ENCODE data around the gene MN1.

Gene MN1

DNA sequence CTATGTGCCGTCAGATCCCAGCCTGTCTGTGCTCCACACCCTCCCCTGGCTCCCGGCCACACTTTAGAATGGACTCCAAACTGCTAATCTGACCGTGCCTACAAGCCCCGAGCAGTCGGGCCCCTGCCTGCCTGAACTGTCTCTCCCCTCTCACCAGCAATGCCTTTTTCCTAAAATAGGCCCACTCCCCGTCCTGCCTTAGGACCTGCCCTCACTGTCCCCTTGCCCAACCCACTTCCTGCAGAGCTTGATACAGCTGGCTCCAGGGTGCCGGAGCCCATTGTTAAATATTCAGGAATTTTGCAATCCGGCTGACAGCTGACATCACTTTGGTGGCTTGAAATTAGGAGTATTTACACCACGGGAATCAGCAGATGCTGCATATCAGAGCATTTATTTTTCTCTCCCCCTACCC, 21.4 kb downstream of the MN1 start:
- DNase-seq = no peak

DNA sequence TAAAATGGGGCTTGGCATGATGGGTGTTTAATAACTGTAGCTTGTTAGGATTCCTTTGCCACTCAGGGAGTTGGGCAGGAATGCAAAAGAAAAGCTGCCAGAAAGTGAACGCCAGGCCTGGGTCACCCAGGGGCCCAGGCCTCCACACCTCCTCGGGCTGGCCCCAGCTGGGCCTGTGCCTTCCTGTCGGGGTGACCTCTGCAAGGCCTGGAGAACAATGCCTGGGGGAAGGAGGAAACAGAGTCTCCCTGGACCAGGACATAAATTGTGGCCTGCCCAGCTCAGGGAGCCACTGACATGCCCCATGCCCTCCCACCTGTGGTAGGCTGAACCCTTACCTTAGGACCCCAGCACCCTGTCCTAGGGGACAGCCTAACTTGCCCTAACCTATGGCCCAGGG, 21.9 kb downstream of the MN1 start:
- no peak for DNase-seq

DNA sequence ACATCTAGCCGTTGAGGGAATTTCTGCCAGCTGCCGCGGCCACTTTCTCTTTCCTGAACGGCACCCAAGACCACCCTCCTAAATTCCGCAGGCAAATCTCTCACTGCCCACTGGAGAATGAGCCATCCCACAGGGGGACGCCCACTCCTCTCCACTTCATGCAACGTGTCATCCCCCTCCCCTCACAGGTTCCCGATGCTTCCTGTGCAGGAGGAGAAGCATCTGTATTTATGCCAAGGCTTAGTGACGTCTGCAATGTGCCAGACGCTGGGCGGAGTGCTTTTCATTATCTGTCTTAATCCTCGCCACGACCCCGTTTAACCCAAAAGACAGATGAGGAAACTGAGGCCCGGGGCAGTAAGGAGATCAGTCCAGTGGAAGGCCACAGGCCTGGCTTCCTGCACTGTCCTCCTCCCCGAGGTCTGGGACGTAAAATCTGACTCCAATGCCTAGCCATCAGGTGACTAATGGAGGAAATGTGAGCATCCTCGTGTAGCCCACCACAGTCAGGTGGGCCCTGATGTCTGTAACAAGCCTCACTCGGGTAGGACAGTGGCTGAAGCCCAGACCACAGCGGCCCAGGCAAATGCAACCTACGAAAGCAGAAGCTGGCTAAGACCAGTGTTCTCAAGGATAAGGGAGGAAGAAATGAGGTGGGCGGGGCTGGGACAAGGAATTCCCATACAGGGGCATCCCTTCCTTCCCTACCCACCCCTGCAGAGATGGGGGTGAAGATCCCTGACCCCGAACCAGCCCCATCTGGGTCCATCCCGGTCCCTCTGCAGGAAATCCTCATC, 23.1 kb downstream of the MN1 start:
- DNase-seq = no peak

DNA sequence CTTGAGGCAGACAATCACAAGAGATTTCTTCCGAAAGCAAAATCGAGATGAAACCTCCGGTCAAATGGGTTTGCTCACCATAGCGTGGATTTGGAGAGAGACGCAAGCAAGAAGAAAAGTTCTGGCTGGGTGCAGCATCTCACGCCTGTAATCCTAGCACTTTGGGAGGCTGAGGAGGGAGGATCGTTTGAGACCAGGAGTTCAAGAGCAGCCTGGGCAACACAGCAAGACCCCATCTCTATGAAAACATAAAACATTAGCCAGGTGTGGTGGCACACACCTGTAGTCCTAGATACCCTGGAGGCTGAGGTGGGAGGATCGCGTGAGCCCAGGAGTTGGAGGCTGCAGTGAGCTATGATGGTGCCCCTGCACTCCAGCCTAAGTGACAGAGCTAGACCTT, 24.4 kb downstream of the MN1 start:
- DNase-seq = no peak

DNA sequence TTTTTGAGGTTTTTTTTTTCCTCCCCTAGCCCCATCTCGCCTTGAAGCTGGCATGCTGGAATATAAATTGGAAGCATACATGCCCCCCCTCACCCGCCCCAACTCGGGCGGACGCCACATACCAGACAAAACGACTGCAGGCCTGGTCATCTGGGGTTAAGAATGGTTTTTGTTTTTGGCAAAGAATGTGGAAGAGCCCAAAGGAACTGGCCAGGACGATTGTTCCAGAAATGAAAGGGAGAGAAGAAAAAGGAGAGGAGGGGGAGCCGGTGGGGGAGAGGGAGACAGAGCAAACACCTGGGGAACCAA, 25.0 kb downstream of the MN1 start:
- DNase-seq = no peak

DNA sequence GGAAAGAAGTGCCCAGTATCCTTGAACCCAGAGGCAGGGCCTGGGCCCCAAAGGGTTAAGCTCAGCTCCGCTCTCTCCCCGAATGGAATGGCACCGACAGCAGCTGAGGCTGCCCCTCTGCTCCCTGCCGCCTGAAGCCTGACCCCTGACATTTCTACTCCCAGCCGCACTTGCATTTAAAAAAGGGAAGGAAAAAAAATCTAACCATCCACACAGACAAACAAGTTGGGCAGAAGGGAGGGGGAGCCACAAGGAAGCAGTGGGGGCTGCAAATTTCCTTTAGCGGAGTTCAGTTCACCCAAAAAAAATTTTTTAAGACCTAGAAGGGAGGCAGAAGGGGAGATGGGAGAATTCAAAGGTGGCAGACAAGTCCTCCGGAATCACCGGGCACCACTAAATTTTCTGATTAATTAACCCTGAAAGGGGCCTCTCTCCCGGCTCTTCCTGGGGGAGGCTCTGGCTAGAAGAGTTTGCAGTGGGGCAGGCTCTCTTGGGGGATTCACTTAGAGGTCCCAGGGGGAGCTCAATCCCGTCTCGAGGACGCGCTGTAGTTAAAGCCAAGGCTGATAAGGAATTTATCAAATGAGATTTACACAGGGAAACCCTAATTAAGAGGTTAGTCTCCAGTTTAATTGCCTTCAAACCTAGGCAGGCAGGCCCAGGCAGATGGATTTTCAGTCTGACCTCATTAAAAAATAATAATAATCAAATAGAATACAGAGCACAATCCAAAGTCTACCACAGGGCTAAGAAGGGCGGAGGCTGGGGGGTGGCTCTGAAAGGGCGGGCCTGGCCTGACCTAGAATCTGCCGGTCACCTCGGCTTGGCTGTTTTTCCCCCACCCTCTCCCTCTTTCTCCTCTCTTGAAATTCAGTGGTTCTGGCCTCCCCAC, 25.6 kb downstream of the MN1 start:
- DNase-seq = no peak

DNA sequence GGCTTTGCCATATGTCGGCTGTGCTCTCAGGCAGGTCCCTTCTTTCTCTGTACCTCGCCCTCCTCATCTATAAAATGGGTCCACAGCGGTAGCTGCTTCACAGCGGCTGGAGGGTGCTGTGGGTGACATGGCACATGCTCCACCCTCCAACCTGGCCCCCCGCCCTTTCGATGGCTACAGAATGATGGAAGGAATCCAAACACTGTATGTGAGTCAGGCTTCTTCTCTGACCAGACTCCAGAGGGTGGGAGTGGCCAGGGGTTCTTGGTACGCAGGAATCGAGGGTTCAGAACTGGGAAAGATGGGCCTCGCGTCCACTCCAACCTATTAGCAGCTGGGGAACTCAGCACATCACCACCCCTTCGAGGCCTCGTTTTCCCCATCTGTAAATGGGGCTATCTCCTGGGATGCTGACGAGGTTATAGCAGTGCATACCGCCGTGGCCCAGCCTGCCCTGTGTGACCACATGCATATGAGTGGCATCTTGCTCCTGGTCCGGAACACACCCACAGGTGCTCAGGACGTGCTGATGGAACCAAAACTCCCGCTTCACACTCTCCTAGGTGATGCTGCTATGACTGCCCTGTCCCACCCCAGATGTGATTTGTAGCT, 26.4 kb downstream of the MN1 start:
- no peak for DNase-seq

DNA sequence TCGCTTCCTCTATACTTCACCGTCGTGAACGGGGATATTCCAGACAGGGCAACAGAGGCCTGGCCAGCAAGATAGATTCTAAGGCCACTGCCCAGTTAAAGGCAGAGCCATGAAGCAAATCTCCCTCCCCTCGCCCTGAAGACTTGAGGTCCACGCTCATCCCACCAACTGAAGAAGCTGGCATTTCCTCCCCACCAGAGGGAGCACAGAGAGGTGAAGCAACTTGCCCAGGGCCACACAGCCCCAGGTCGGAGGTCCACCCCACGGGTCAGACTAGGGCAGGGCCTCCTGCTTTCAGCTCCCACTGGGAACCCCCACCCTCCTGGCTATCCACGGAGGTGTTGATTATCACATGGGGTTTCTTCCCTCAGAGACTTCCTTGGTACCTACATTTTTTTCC, 27.4 kb downstream of the MN1 start:
- DNase-seq = no peak

DNA sequence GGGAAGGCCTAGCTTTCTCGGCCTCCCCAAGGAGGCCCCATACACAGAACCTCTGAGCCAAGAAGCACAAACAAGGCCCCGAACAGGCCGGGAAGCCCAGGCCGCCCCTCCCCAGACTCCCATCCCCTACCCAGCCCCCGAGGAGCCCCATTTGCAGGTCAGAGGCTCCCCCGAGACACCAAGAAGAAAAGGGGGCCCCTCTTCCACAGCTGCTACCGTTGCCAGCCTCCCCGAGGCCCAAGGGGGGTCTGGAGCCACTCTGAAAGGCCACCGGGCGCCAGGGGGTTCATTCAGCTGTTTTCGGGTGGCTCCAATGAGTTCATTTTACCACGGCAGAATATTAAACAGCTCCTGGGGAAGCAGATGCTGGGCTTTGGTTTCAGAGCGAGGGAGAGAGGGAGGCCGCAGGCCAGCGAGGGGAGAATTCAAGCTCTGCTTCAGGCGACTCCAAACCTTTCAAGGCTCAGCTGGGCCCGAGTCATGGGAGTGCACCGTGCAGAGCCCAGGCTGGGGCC, 28.5 kb downstream of the MN1 start:
- DNase-seq = no peak

DNA sequence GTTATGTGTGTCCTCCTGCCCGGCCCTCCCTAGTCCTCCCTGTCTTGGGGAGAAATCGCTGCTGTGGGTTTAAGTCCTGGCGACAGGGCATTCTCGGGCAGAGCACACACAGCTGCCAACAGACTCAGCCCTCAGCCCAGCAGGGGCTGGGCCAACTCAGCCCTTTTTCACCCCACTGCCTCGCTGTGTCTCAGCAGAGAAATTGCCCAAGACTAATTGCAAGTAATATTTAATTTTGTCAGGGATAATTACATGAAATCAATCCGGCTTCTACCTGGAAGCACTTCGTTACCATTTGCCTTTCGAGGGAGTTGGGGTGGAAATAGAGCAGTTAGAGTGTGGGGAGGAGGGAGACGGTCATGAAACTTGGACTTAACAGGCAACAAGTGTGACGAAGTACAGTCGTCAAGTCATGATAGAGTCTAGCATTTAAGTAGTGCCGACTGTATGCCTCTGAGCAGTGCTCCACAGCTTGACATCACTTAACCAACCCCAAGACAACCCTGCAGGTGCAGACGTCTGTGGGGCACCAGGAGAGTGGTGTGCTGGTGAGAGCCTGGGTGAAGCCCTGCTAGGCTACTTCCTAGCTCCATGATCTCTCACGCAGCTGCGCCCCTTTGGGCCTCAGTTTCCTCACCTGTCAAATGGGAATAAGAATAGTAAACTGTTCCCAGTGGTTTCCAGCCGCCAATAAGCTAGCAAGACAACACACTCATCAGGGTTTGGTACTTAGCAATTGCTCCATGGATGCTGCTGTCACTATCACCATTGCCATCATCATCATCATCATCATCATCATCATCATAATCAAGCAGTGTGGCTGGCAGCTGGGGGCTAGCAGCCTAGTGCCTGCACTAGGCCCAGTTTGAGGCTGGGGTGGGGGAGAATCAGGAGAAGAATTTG, 29.2 kb downstream of the MN1 start:
- no peak for DNase-seq

DNA sequence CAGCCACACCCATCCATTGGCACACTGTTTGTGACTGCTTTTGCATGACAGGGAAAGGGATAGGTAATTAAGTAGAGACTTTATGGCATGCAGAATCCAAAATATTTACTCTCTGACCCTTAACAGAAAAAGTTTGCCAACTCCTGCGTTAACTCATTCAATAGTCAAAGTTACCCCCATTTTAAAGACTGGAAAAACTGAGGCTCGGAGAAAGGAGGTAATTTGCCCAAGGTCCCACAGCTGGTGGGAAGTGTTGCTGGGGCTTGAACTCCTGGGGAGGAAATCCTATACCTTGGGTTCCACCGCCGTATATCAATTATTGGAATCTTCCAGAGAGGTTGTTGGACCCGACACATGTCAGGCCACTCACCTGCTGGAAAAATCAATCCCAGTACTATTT, 29.9 kb downstream of the MN1 start:
- DNase-seq = no peak

DNA sequence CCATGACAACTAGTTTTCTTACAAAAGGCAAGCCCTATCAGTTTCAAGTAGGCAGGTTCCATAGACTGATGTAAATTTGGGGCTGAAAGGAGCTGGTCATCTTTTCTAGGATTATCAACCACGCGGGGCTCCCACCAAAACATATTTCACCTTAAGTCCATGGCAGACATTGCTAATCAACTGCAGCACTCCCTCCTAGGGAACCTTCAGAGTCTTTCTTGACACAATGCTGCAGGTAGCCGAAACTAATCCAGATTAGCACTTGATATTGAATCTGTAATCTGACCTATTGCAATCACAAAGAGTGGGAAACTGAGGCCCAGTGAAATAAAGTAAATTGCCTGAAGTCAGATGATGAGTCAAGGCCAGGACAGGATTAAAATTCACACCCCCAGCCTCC, 32.5 kb downstream of the MN1 start:
- no peak for DNase-seq

DNA sequence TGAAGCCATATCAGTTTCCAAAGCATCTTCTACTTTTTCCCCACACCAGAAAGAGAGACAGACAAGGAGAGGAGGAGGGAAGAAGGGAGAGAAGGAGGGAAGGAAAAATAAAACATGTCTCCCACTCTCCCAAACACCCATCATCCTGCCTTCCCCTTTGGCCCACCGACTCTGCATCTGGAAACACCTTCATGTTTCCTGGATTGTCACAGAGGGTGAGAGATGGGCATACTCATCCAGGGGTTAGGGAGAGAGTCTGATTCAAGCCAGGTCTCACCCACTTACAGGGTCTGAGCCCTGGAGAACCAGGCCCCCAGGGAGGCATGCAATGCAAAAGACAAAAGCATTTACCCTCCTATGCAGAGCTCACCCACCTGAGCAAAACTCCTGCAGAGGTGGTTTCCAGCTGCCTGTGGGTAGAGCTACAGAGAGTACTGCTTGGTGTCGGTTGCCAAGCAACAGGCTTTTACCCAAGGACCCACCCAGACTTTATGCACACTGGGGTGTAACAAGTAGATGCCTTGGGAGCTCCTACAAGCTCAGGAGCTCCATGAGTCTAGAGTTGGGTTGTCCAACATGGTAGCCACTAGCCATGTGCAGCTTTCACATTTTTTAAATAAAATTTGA, 33.4 kb downstream of the MN1 start:
- DNase-seq = no peak

DNA sequence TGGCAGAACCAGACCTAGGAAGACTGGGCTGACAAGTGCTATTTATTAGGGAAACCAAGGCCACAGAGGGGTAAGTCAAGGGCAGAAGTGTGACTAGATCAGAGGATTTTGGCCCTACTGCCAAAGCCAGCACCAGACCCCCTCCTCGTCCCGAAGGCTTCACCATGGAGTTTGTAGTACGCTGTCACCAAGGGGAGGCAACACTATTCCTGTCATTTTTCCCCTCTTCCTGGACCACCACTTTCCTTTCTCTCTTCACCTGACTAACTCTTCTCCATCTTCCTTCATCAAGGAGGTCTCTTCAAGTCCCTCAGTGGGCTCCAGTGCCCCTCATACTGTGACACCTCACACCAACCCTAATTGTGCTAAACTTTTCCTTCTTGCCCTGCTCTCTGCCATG, 34.9 kb downstream of the MN1 start:
- DNase-seq = no peak

DNA sequence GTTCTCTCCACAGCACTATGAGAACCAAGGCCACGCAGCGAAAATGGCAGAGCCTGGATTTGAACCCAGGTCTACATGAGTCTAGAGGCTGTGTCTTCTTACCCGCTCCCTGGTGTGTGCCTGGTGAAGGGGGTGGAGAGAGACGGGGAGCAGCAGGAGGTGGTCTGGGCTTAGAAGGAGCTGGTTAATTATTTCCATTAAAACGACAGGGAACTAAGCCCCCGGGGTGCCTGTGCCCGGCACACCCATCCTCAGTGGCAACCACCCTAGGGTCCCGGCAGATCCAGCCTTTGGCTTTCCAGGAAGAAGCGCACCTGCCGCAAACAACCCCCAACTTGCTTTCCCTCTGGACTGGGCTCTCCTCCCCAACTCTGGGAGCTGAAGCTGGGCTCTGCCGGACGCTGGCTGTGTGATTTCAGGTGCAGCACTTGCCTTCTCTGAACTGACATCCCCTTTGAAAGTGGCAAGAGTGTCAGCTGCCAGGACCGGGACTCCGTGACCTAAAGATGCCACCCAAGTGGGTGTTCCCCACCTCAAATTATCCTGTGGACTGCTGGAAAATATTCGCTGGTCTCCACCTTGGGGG, 35.8 kb downstream of the MN1 start:
- no peak for DNase-seq

DNA sequence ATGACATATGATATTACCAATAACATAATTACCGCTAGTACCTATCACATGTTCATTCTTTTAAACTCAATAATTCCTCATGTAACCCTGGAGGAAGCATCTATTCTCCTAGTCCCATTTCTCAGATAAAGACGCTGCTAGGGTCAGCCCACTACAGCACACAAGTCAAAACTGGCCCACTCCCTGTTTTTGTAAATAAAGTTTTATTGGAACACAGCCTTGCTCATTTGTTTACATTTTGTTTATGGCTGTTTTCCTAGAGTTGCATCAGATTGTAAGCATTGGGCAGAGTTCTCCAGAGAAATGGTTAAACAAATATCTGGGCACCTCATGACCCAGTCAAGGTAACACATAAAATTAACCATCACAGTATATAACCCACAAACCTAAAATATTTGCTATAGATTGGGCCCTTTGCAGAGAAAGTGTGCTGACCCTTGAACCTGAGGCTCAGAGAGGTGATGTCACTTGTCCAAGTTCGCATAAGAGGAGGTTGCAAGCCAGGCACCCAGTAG, 36.8 kb downstream of the MN1 start:
- DNase-seq = no peak

DNA sequence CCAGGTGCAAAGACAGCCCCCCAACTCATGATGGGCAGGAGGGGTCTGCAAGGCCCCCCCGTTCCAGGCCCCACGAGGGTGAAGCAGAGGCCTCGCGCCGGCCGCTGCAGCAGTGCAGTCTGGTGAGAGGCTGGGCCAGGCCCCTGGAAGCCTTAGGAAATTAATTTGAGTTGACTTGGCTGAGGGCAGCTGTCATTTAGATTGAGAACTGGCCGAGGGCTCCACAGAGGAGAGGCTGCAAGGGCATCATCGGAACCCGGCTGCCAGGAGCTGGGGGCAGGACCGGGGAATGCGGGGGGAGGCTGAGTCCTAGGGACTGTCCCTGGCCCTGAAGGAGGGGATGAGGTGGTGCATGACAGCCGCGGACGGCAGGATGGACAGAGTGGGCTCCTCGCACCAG, 39.9 kb downstream of the MN1 start:
- DNase-seq = no peak

DNA sequence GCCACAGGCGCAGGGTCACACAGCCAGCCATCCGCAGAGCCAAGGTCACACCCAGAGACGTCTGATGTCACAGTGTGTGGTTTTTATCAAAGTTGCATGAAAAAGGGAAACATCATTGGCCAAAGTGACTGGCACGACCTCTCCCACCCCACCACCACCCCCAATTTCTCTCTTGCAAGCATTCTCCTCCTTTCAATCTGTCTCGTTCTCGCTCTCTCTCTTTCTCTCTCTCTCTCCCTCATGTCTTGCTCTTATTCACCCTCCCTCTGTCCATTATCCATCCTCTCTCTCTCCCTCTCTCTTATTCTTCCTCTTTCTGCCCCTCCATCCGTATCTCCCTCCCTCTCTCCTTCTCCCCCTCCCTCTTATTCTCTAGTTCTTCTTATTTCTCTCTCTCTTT, 40.6 kb downstream of the MN1 start:
- DNase-seq = no peak

DNA sequence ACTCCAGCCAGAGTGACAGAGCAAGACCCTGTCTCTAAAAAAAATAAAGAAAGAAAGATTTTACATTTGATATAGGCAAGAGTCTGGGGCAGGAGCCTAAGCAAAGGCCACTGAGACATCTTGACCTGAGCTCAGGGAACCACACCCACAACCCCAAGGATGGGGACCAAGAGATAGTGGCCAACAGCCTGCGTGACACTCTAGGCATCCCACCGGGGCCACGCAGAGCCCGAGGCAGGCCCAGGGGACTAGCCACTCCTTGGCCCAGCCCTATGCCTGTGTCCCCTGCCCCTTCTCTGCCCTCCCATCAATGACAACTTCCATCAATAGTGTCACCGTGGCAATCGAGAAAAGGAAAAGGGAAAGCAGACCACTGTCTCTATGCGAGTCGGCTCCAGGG, 41.1 kb downstream of the MN1 start:
- no peak for DNase-seq

DNA sequence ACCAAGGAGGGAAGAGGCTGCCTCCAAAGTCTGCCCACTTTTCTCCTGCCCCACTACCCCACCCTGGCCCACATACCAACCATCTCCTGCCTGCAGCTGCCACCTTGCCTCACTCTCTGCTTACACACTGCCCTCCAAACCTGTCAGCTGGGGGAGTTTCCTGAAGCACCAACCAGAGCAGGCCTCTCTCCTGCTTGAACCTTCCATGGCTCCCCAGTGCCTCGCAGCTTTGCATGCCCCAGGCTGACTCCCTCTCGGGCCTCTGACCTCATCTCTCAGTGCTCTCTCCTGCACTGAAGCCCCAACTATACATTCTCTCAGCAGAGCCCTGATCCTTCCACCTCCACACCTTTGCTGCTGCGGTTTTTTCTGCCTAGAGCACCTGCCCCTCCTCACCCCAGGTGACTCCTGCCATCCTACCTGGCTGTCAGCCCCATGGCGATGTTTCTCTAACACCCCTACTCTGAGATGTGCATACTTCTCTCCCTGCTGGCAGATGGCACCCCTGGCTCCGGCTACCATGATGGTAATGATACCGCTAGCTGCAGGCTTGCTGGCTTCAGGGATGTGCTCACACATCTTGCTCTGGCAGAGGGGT, 43.5 kb downstream of the MN1 start:
- no peak for DNase-seq

DNA sequence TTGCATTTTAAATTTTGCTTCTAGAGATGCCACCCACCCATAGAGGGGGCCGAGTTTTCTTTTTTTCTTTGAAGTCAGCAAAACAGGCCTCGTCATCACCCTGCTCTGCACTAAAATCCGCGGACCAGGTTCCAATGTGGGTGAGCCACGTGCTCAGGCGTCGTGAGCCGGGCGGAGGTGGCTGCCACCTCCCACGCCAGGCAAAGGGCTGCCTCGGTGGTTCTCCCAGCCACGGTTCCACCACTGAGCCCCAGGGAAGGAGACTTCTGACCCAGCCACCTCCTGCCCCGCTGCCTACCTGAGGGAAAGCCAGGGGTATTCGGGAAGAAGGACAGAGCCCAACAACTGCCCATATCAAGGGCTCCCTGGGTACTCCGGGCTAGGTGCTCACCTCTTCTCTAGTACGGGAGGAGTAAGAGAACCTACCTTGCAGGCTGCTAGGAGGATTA, 45.3 kb downstream of the MN1 start:
- DNase-seq = no peak

All from CD4-positive, alpha-beta T cell treated with Interferon gamma for 1 hour (primary cell).